GM19035 (cell line): Measurements from ENCODE around the gene SSBP4.
A peak's percentile ranks its signal among the peaks of the same experiment; 100 is the strongest.
"Not testable (repeated sequence)": the region's sequence is repeated elsewhere in the genome, so short reads cannot be mapped to it uniquely, and the experiment has no call there.

Source experiments
- ATAC-seq: cut with Tn5 transposase; IDR thresholded peaks from one replicate; pipeline ENCODE4 v1.9.1; 2021; ENCODE audit not compliant: unreplicated experiment

Gene SSBP4

GRCh38 chr19:18419195-18419698 is at the start of gene SSBP4:
SSBP4 (plus strand) TSS chr19:18419398; CDS start chr19:18419649, 251 bp downstream.
- ATAC-seq: peak; percentile 42

GRCh38 chr19:18373407-18373891 is 45.7 kb upstream of the SSBP4 start:
- ATAC-seq: no peak

GRCh38 chr19:18373892-18374629 is 45.1 kb upstream of the SSBP4 start:
- peak; percentile 85 for ATAC-seq

DNA sequence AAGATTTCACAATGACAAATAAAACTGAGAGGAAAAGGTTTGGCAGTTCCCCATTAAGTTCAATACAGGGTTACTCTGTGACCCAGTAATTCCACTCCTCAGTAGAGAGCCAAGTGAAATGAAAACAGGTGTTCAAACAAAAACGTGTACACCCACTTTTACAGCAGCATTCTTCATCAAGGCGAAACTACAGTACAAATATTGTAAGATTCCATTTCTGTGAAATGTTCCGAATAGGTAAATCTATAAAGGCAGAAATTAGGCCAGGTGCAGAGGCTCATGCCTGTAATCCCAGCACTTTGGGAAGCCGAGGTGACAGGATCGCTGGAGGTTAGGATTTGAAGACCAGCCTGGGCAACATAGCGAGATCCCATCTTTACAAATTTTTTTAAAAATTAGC is 42.2 kb upstream of the SSBP4 start:
- no peak for ATAC-seq

DNA sequence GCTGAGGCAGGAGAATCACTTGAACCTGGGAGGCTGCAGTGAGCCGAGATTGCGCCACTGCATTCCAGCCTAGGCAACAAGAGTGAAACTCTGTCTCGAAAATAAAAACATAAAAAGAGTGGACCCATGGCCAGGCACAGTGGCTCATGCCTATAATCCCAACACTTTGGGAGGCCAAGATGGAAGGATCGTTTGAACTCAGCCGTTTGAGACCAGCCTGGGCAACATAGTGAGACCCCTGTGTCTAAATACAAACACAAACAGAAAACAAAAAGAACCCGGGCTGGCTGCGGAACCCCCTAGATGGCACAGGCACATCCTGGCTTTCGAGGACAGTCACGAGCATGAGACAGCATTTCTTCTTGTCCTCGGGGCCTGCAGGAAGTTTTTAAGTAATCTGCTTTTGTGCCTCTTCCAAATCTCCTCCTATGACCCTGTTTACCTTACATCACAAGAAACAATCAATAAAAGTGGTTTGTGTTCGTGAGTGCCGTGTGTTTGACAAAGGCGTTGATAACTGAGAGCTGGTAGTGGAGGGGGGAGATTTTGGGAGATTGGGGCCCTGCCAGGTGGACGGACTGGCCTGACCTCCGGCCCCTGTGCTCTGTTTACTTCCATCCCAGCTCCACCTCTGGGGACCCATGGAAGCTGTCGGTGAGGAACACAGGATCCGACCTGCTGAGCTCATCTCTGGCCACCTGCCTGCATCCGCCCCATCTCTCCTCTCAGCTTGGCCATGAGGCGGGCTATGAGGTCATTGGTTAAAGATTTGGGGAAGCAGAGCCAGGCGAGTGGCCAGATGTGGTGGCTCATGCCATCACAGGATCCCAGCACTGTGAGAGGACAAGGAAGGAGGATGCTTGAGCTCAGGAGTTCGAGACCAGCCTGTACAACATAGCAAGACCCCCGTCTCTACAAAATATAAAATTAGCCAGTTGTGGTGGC is 39.1 kb upstream of the SSBP4 start:
- ATAC-seq: no peak

DNA sequence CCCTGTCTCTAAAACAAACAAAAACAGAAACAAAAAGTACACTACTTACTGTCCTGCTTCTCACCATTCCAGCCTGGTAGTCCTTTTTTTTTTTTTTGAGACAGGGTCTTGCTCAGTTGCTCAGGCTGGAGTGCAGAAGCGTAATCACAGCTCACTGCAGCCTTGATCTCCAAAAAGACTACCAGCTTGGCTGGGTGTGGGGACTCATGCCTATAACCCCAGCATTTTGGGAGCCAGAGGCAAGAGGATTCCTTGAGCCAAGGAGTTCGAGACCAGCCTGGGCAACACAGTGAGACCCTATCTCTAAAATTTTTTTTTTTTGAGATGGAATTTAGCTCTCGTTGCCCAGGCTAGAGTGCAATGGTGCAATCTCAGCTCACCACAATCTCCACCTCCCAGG is 38.4 kb upstream of the SSBP4 start:
- no peak for ATAC-seq

- ATAC-seq: not testable (repeated sequence)
These were observed 35.6 kb upstream of the SSBP4 start for GRCh38 chr19:18383622-18384021.

- ATAC-seq: no peak
These were observed 34.4 kb upstream of the SSBP4 start for GRCh38 chr19:18384775-18385174.

DNA sequence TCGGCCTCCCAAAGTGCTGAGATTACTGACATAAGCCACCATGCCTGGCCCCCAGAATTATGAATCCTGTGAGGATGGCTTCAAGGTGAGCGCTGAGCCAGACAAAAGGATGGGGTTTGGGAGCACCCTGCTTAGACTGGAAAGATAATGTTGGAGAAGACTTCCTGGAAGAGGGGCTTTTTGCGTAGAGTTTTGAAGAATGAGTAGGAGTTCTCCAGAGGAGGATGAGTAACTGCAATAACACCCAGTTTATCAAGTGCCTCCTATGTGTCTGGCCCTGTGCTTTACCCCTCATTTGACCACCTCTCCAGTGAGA is 33.9 kb upstream of the SSBP4 start:
- ATAC-seq: no peak

GRCh38 chr19:18385675-18386542 is 33.3 kb upstream of the SSBP4 start, which contains the start of gene GDF15:
GDF15 (plus strand) TSS chr19:18386158; CDS start chr19:18386190, 32 bp downstream.
- no peak for ATAC-seq

GRCh38 chr19:18386543-18387271 is 32.5 kb upstream of the SSBP4 start:
- ATAC-seq: no peak

DNA sequence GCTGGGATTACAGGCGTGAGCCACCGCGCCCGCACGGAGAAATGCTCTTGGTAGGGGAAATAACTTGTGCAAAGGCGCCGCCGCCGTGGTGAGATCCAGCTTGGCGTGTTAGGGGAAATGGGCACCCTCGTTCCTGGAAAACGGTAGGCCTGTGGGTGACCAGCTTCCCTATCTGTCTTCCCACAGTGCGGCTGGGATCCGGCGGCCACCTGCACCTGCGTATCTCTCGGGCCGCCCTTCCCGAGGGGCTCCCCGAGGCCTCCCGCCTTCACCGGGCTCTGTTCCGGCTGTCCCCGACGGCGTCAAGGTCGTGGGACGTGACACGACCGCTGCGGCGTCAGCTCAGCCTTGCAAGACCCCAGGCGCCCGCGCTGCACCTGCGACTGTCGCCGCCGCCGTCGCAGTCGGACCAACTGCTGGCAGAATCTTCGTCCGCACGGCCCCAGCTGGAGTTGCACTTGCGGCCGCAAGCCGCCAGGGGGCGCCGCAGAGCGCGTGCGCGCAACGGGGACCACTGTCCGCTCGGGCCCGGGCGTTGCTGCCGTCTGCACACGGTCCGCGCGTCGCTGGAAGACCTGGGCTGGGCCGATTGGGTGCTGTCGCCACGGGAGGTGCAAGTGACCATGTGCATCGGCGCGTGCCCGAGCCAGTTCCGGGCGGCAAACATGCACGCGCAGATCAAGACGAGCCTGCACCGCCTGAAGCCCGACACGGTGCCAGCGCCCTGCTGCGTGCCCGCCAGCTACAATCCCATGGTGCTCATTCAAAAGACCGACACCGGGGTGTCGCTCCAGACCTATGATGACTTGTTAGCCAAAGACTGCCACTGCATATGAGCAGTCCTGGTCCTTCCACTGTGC is 30.9 kb upstream of the SSBP4 start:
- ATAC-seq: peak; percentile 74

GRCh38 chr19:18388960-18389725 is 30.1 kb upstream of the SSBP4 start:
- ATAC-seq: no peak

- no peak for ATAC-seq
These were observed 29.5 kb upstream of the SSBP4 start for GRCh38 chr19:18389726-18390064.

- ATAC-seq: no peak
These were observed 28.9 kb upstream of the SSBP4 start for GRCh38 chr19:18390065-18390907.

DNA sequence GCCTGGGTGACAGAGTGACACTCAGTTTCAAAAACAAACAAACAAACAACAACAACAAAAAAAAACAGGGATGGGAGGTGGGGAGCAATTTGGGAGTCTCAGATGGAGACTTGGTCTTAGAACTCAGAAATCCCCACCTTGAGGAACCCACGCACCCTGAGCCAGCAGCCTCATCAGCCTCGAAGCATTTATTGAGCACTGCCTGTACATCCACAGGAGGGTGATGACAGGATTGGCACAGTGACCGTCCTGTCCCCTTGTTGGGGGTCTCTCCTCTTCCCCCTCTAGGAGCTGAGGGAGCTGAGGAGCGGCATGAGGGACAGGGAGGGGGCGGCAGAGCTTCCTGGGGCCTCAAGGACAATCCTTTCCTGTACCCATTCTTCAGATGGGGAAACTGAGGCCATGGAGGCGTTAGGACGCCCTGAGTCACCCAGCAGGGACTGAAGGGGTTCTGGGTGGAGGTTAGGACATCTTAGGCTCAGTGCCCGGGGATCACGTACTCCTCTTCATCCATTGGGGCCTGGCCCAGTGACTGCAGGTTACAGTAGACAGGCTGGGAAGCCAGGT is 27.6 kb upstream of the SSBP4 start:
- no peak for ATAC-seq

DNA sequence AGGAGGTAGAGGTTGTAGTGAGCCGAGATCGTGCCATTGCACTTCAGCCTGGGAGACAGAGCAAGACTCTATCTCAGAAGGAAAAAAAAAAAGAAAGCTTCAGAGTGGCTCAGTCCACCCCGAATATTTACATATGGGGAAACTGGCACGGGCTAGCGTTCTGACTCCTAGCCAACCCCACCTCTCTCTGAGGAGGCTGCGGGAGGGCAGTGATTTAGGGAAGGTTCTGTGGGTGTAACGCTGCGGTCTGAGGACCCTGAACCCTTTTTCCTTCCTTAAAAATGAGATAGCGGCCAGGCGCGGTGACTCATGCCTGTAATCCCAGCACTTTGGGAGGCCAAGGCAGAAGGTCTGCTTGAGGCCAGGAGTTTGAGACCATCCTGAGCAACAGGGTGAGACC is 26.8 kb upstream of the SSBP4 start:
- no peak for ATAC-seq
